ENCODE data around the gene ACBD7.

DNA sequence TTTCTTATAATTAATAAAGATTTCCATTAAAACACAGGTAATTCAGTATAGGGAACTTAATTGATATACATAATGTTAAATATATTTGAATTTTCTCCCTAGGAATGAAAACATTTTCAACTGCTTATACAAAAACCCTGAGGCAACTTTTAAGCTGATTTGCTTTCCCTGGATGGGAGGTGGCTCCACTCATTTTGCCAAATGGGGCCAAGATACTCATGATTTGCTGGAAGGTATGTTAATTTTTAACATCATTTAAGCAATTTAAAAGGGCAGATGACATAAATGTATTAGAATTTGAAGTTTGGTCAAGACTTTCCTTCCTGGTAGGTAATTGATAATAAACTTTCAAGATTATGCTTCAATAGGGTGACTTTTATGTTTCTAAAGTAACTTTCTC, 39.0 kb downstream of the ACBD7 start:
- TF ChIP-seq CTCF (IDR thresholded peaks at IDR 0.05) (no peak), POLR2A (IDR thresholded peaks at IDR 0.05) (no peak)

Measured in vagina (tissue), 2 donors.